Tibial nerve (tissue), 4 donors: ENCODE data around the gene KDM4B. TPM values are rescaled to one million over a fixed set of nuclear protein-coding genes. Genes with fewer than 3 reads are reported as not detected.

Source experiments
- DNase-seq, 2 donors: peaks; one replicate each; pipeline ENCODE4 v3.0.0-alpha.2; 2019; ENCODE audit warnings: low spot score in 2 of 2
- H3K27ac ChIP-seq, 4 donors: fragments of 200-600 bp; sonication (generic) in 3 of 4; one replicate each; pipeline ENCODE4 v1.5.1; 2017 to 2019; ENCODE audit warnings: mild to moderate bottlenecking in 1 of 4
- H3K27me3 ChIP-seq, 2 donors: fragments of 200-600 bp; sonication (generic) in 1 of 2; one replicate each; pipeline versions ENCODE4 v1.5.1 to v1.6.0; 2017 to 2019
- H3K36me3 ChIP-seq, 3 donors: fragments of 200-600 bp; sonication (generic); one replicate each; pipeline ENCODE4 v1.5.1; 2018 to 2019
- H3K4me1 ChIP-seq, 4 donors: fragments of 200-600 bp; sonication (generic) in 3 of 4; one replicate each; pipeline ENCODE4 v1.5.1; 2017 to 2019
- H3K4me3 ChIP-seq, 4 donors: fragments of 200-600 bp; sonication (generic) in 3 of 4; one replicate each; pipeline ENCODE4 v1.5.1; 2017 to 2019; ENCODE audit warnings: mild to moderate bottlenecking in 1 of 4, moderate library complexity in 1 of 4
- H3K9me3 ChIP-seq, 4 donors: fragments of 200-600 bp; sonication (generic) in 3 of 4; one replicate each; pipeline ENCODE4 v1.5.1; 2017 to 2019
- CTCF ChIP-seq, 5 experiments: fragments of 200-600 bp in 3 of 5; fragments of 450-650 bp in 2 of 5; sonication (generic) in 3 of 5; IDR thresholded peaks; one replicate each; pipeline ENCODE4 v1.5.1; 2016 to 2019; ENCODE audit warnings: antibody characterized with exemption in 5 of 5, mild to moderate bottlenecking in 3 of 5, moderate library complexity in 2 of 5
- EP300 ChIP-seq, 2 donors: sonication (generic); formaldehyde crosslinking; IDR thresholded peaks; one replicate each; pipeline ENCODE4 v1.6.1; 2017; ENCODE audit warnings: antibody characterized with exemption in 2 of 2, mild to moderate bottlenecking in 1 of 2
- POLR2A ChIP-seq, 2 donors: fragments of 450-650 bp; IDR thresholded peaks; one replicate each; pipeline ENCODE4 v1.6.1; 2017; ENCODE audit warnings: antibody characterized with exemption in 2 of 2, mild to moderate bottlenecking in 2 of 2, moderate library complexity in 2 of 2
- WGBS, 2 donors: methylation state at CpG; one replicate each; pipeline ENCODE4 v1.1.5; 2018; 5-methylcytosine and 5-hydroxymethylcytosine counted together
- total RNA-seq, 4 donors: library from RNA; depleted of rRNA; stranded (reverse); fragments of >200 nt; gene quantifications; one replicate each; pipeline ENCODE4 v1.1.0, GENCODE V29; 2016

The KDM4B gene
- total RNA-seq, 4 donors from 2014 or later: 37.8 to 72.4 (median 57.2) TPM

- no peak overlapping the region for H3K4me3 ChIP-seq
- peaks cover 0 to 32% (median 20%) of the 10 kb centered on the region in 4 donors for H3K4me1 ChIP-seq
- no peak for DNase-seq
- 70 to 72% methylated on average over 23 to 28 of the region's 29 CpGs for WGBS, 2 donors
- TF ChIP-seq CTCF (IDR thresholded peaks at IDR 0.05): no peak
- TF ChIP-seq POLR2A (IDR thresholded peaks at IDR 0.05): no peak
- no peak for TF ChIP-seq EP300 (IDR thresholded peaks at IDR 0.05)
- peaks cover 0 to 48% (median 15%) of the 10 kb centered on the region in 3 donors for H3K36me3 ChIP-seq
- H3K9me3 ChIP-seq: no peaks in the 10 kb centered on the region
- H3K27me3 ChIP-seq: no peaks in the 10 kb centered on the region
- no peak overlapping the region for H3K27ac ChIP-seq
These were observed 72.4 kb downstream of the KDM4B start for GRCh38 chr19:5041168-5041912.

GRCh38 chr19:5041913-5042187 is 72.9 kb downstream of the KDM4B start:
- no peak overlapping the region for H3K27ac ChIP-seq
- peaks cover 0 to 50% (median 15%) of the 10 kb centered on the region in 3 donors for H3K36me3 ChIP-seq
- TF ChIP-seq EP300 (IDR thresholded peaks at IDR 0.05) (no peak), POLR2A (IDR thresholded peaks at IDR 0.05) (no peak), CTCF (IDR thresholded peaks at IDR 0.05) (no peak)
- no peaks in the 10 kb centered on the region for H3K9me3 ChIP-seq
- 85 to 86% methylated on average over 11 of the region's 11 CpGs for WGBS, 2 donors
- no peaks in the 10 kb centered on the region for H3K27me3 ChIP-seq
- no peak overlapping the region for H3K4me3 ChIP-seq
- H3K4me1 ChIP-seq: peaks cover 0 to 31% (median 15%) of the 10 kb centered on the region in 4 donors
- no peak for DNase-seq

- H3K27me3 ChIP-seq: no peaks in the 10 kb centered on the region
- no peak overlapping the region for H3K27ac ChIP-seq
- WGBS, 2 donors: 75 to 81% methylated on average over 18 of the region's 18 CpGs
- TF ChIP-seq EP300 (IDR thresholded peaks at IDR 0.05) (no peak), POLR2A (IDR thresholded peaks at IDR 0.05) (no peak), CTCF (IDR thresholded peaks at IDR 0.05) (no peak)
- H3K4me1 ChIP-seq: peaks cover 0 to 27% (median 10%) of the 10 kb centered on the region in 4 donors
- H3K36me3 ChIP-seq: peaks cover 0 to 57% (median 15%) of the 10 kb centered on the region in 3 donors
- DNase-seq: no peak
- H3K9me3 ChIP-seq: no peaks in the 10 kb centered on the region
- H3K4me3 ChIP-seq: no peak overlapping the region
These were observed 73.6 kb downstream of the KDM4B start for GRCh38 chr19:5042556-5042955.

- Histone ChIP-seq H3K27me3 (no peaks in the 10 kb centered on the region), H3K9me3 (no peaks in the 10 kb centered on the region), H3K4me1 (peaks cover 0 to 32% (median 20%) of the 10 kb centered on the region in 4 donors), H3K27ac (no peak overlapping the region), H3K36me3 (peaks cover 0 to 58% (median 13%) of the 10 kb centered on the region in 3 donors), H3K4me3 (no peak overlapping the region)
- TF ChIP-seq EP300 (IDR thresholded peaks at IDR 0.05) (no peak), POLR2A (IDR thresholded peaks at IDR 0.05) (no peak), CTCF (IDR thresholded peaks at IDR 0.05) (no peak)
- WGBS, 2 donors: 89 to 90% methylated on average over 16 of the region's 16 CpGs
- no peak for DNase-seq
These were observed 76.1 kb downstream of the KDM4B start for GRCh38 chr19:5045029-5045428.

- peaks cover 0 to 58% (median 8%) of the 10 kb centered on the region in 3 donors for H3K36me3 ChIP-seq
- no peaks in the 10 kb centered on the region for H3K27me3 ChIP-seq
- no peak for DNase-seq
- no peak overlapping the region for H3K4me3 ChIP-seq
- no peaks in the 10 kb centered on the region for H3K9me3 ChIP-seq
- H3K27ac ChIP-seq: no peak overlapping the region
- TF ChIP-seq EP300 (IDR thresholded peaks at IDR 0.05) (no peak), CTCF (IDR thresholded peaks at IDR 0.05) (no peak), POLR2A (IDR thresholded peaks at IDR 0.05) (no peak)
- H3K4me1 ChIP-seq: peaks cover 0 to 35% (median 20%) of the 10 kb centered on the region in 4 donors
- WGBS, 2 donors: 68 to 77% methylated on average over 7 to 8 of the region's 8 CpGs
These were observed 77.0 kb downstream of the KDM4B start for GRCh38 chr19:5045956-5046338.
